ENCODE data around the gene COL13A1.

DNA sequence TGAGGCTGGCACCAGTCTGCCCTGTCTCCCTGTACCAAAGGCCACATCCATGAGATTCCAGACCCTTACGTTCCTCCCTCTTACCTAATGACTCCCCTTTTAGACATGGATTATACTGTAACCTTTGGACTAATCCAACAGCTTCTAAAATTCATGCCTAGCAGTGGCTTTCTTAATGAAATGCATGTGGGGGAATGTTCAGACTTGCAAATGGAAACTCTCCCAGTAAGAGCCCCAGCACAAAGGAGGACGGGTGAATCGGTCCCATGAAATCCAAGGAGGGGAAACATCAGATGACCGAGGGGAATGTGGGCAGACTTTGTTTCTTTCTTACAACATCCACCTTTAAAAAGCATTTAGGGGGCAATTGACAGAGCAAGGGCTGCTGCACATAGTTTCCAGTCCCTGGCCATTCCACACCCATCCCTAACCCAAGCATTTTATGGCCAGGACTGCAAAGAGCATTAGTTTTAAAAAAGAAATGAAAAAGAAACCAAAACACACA lies 71.5 kb downstream of the COL13A1 start:
- TF ChIP-seq, protein P1, sequence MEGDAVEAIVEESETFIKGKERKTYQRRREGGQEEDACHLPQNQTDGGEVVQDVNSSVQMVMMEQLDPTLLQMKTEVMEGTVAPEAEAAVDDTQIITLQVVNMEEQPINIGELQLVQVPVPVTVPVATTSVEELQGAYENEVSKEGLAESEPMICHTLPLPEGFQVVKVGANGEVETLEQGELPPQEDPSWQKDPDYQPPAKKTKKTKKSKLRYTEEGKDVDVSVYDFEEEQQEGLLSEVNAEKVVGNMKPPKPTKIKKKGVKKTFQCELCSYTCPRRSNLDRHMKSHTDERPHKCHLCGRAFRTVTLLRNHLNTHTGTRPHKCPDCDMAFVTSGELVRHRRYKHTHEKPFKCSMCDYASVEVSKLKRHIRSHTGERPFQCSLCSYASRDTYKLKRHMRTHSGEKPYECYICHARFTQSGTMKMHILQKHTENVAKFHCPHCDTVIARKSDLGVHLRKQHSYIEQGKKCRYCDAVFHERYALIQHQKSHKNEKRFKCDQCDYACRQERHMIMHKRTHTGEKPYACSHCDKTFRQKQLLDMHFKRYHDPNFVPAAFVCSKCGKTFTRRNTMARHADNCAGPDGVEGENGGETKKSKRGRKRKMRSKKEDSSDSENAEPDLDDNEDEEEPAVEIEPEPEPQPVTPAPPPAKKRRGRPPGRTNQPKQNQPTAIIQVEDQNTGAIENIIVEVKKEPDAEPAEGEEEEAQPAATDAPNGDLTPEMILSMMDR (IDR thresholded peaks at IDR 0.05; ENCODE audit: low read depth, low read length): no peak
- no peak for TF ChIP-seq POLR2A (IDR thresholded peaks at IDR 0.05; ENCODE audit: extremely low read depth, insufficient read length)
